Measurements from ENCODE around the gene SPAG16. TPM values are rescaled to one million over a fixed set of nuclear protein-coding genes. Genes with fewer than 3 reads are reported as not detected.

SPAG16 gene
- total and polyA plus RNA-seq, 10 donors = 9.0 to 19.7 (median 12.2) TPM

GRCh38 chr2:214310319-214310718 lies 1026.1 kb downstream of the SPAG16 start:
- Histone ChIP-seq H3K36me3 (no peaks in the 10 kb centered on the region), H3K27me3 (replicated peaks in 1 of 7) (no peaks in the 10 kb centered on the region), H3K9me3 (peaks cover 0 to 16% (median 2%) of the 10 kb centered on the region in 8 donors), H3K4me3 (no peak overlapping the region), H3K27ac (no peak overlapping the region), H3K4me1 (no peaks in the 10 kb centered on the region)
- DNase-seq = no peak
- intact Hi-C loops (cut with DNase I; ENCODE audit: low total_unique reads) = no loop called here
- TF ChIP-seq POLR2AphosphoS5 (IDR thresholded peaks at IDR 0.05) = no peak
- no peak for TF ChIP-seq POLR2A (IDR thresholded peaks at IDR 0.05)
- TF ChIP-seq, protein P1, sequence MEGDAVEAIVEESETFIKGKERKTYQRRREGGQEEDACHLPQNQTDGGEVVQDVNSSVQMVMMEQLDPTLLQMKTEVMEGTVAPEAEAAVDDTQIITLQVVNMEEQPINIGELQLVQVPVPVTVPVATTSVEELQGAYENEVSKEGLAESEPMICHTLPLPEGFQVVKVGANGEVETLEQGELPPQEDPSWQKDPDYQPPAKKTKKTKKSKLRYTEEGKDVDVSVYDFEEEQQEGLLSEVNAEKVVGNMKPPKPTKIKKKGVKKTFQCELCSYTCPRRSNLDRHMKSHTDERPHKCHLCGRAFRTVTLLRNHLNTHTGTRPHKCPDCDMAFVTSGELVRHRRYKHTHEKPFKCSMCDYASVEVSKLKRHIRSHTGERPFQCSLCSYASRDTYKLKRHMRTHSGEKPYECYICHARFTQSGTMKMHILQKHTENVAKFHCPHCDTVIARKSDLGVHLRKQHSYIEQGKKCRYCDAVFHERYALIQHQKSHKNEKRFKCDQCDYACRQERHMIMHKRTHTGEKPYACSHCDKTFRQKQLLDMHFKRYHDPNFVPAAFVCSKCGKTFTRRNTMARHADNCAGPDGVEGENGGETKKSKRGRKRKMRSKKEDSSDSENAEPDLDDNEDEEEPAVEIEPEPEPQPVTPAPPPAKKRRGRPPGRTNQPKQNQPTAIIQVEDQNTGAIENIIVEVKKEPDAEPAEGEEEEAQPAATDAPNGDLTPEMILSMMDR (IDR thresholded peaks at IDR 0.05 in 8 of 11, conservative IDR thresholded peaks at IDR 0.05 in 3 of 11) = no peak

- 57 to 75% (median 66%) methylated on average over 6 to 7 of the region's 7 CpGs for WGBS, 5 donors
- Histone ChIP-seq H3K27me3 (replicated peaks in 1 of 7) (no peaks in the 10 kb centered on the region), H3K36me3 (no peaks in the 10 kb centered on the region), H3K4me3 (no peak overlapping the region), H3K9me3 (peaks cover 0 to 8% (median 0%) of the 10 kb centered on the region in 8 donors), H3K27ac (no peak overlapping the region), H3K4me1 (no peaks in the 10 kb centered on the region)
- no peak for TF ChIP-seq POLR2AphosphoS5 (IDR thresholded peaks at IDR 0.05)
- no peak for TF ChIP-seq POLR2A (IDR thresholded peaks at IDR 0.05)
- TF ChIP-seq, protein P1 (IDR thresholded peaks at IDR 0.05 in 8 of 11, conservative IDR thresholded peaks at IDR 0.05 in 3 of 11) = no peak
- DNase-seq = no peak
- intact Hi-C loops (cut with DNase I; ENCODE audit: low total_unique reads) = no loop called here
These were observed 1026.8 kb downstream of the SPAG16 start for GRCh38 chr2:214311031-214311533.

GRCh38 chr2:214311931-214312749 lies 1027.9 kb downstream of the SPAG16 start:
- Histone ChIP-seq H3K9me3 (peaks cover 0 to 6% (median 0%) of the 10 kb centered on the region in 8 donors), H3K4me3 (no peak overlapping the region), H3K36me3 (no peaks in the 10 kb centered on the region), H3K27ac (no peak overlapping the region), H3K27me3 (replicated peaks in 1 of 7) (no peaks in the 10 kb centered on the region), H3K4me1 (no peaks in the 10 kb centered on the region)
- intact Hi-C loops (cut with DNase I; ENCODE audit: low total_unique reads) = no loop called here
- no peak for DNase-seq
- TF ChIP-seq, protein P1 (IDR thresholded peaks at IDR 0.05 in 8 of 11, conservative IDR thresholded peaks at IDR 0.05 in 3 of 11) = no peak
- WGBS, 5 donors = 51 to 66% (median 53%) methylated on average over 3 of the region's 3 CpGs

- Histone ChIP-seq H3K27me3 (replicated peaks in 1 of 7) (no peaks in the 10 kb centered on the region), H3K9me3 (no peaks in the 10 kb centered on the region), H3K36me3 (no peaks in the 10 kb centered on the region), H3K4me3 (no peak overlapping the region), H3K27ac (no peak overlapping the region), H3K4me1 (no peaks in the 10 kb centered on the region)
- 86 to 97% (median 93%) methylated on average over 3 of the region's 3 CpGs for WGBS, 5 donors
- intact Hi-C loops (cut with DNase I; ENCODE audit: low total_unique reads) = no loop called here
- no peak for DNase-seq
- TF ChIP-seq, protein P1 (IDR thresholded peaks at IDR 0.05 in 8 of 11, conservative IDR thresholded peaks at IDR 0.05 in 3 of 11) = no peak
- TF ChIP-seq POLR2AphosphoS5 (IDR thresholded peaks at IDR 0.05) = no peak
- no peak for TF ChIP-seq POLR2A (IDR thresholded peaks at IDR 0.05)
These were observed 1031.1 kb downstream of the SPAG16 start for GRCh38 chr2:214315324-214315723.

All from spleen (tissue), 11 donors.